ENCODE measurements around the gene DEPDC1B. TPM values are rescaled to one million over a fixed set of nuclear protein-coding genes. Genes with fewer than 3 reads are reported as not detected.

Gene DEPDC1B
- total and polyA plus RNA-seq, 2 experiments from 2014 or later: 38.3 to 67.9 TPM

DNA sequence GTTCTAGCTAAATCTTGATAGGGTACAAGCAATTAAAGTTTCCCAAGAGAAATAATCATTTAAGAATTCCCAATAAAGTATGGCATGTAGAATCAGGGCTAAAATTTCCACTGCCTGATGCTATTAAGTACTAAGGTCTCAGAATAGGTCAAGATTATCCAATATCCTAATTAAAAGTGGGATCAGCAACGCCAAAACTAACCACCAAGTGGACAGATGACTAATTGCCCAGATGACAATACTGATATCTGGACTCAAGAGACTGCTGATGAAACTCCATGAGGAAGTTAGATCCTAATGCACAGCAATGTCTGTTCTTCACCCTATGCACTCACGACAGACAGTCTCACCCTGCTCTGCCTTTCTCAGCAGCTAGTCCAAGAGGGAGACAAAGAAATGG lies 14.3 kb downstream of the DEPDC1B start:
- no peak overlapping the region for H3K27ac Mint-ChIP-seq

More for the DNA sequence above, 14.3 kb downstream of the DEPDC1B start:
- no peaks in the 10 kb centered on the region for H3F3A ChIP-seq (replicated peaks; ENCODE audit: low read depth)
- H3K79me2 ChIP-seq (replicated peaks; ENCODE audit: insufficient read depth): peaks cover 99% of the 10 kb centered on the region
- H3K4me2 ChIP-seq: no peak overlapping the region
- H4K20me1 ChIP-seq (replicated peaks; ENCODE audit: insufficient read depth): peaks cover 5% of the 10 kb centered on the region; the same call in 1 of the 2 replicates
- TF ChIP-seq, protein P1, sequence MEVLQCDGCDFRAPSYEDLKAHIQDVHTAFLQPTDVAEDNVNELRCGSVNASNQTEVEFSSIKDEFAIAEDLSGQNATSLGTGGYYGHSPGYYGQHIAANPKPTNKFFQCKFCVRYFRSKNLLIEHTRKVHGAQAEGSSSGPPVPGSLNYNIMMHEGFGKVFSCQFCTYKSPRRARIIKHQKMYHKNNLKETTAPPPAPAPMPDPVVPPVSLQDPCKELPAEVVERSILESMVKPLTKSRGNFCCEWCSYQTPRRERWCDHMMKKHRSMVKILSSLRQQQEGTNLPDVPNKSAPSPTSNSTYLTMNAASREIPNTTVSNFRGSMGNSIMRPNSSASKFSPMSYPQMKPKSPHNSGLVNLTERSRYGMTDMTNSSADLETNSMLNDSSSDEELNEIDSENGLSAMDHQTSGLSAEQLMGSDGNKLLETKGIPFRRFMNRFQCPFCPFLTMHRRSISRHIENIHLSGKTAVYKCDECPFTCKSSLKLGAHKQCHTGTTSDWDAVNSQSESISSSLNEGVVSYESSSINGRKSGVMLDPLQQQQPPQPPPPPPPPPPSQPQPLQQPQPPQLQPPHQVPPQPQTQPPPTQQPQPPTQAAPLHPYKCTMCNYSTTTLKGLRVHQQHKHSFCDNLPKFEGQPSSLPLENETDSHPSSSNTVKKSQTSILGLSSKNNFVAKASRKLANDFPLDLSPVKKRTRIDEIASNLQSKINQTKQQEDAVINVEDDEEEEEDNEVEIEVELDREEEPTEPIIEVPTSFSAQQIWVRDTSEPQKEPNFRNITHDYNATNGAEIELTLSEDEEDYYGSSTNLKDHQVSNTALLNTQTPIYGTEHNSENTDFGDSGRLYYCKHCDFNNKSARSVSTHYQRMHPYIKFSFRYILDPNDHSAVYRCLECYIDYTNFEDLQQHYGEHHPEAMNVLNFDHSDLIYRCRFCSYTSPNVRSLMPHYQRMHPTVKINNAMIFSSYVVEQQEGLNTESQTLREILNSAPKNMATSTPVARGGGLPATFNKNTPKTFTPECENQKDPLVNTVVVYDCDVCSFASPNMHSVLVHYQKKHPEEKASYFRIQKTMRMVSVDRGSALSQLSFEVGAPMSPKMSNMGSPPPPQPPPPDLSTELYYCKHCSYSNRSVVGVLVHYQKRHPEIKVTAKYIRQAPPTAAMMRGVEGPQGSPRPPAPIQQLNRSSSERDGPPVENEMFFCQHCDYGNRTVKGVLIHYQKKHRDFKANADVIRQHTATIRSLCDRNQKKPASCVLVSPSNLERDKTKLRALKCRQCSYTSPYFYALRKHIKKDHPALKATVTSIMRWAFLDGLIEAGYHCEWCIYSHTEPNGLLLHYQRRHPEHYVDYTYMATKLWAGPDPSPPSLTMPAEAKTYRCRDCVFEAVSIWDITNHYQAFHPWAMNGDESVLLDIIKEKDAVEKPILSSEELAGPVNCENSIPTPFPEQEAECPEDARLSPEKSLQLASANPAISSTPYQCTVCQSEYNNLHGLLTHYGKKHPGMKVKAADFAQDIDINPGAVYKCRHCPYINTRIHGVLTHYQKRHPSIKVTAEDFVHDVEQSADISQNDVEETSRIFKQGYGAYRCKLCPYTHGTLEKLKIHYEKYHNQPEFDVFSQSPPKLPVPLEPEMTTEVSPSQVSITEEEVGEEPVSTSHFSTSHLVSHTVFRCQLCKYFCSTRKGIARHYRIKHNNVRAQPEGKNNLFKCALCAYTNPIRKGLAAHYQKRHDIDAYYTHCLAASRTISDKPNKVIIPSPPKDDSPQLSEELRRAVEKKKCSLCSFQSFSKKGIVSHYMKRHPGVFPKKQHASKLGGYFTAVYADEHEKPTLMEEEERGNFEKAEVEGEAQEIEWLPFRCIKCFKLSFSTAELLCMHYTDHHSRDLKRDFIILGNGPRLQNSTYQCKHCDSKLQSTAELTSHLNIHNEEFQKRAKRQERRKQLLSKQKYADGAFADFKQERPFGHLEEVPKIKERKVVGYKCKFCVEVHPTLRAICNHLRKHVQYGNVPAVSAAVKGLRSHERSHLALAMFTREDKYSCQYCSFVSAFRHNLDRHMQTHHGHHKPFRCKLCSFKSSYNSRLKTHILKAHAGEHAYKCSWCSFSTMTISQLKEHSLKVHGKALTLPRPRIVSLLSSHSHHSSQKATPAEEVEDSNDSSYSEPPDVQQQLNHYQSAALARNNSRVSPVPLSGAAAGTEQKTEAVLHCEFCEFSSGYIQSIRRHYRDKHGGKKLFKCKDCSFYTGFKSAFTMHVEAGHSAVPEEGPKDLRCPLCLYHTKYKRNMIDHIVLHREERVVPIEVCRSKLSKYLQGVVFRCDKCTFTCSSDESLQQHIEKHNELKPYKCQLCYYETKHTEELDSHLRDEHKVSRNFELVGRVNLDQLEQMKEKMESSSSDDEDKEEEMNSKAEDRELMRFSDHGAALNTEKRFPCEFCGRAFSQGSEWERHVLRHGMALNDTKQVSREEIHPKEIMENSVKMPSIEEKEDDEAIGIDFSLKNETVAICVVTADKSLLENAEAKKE (CRISPR knock-in tag; IDR thresholded peaks at IDR 0.05): no peak
- TF ChIP-seq ZNF331 (CRISPR knock-in tag; IDR thresholded peaks at IDR 0.05; ENCODE audit: low read depth) (no peak), CREB1 (CRISPR knock-in tag; IDR thresholded peaks at IDR 0.05; ENCODE audit: low read depth) (no peak), EZH2 (IDR thresholded peaks at IDR 0.05; ENCODE audit: low read depth, unreplicated experiment) (no peak), EZH2phosphoT487 (IDR thresholded peaks at IDR 0.05; ENCODE audit: unreplicated experiment) (no peak), NANOG (IDR thresholded peaks at IDR 0.05; ENCODE audit: borderline replicate concordance) (no peak), JUNB (IDR thresholded peaks at IDR 0.05; ENCODE audit: unreplicated experiment) (no peak), STAT1 (IDR thresholded peaks at IDR 0.05; ENCODE audit: unreplicated experiment) (no peak), POLR2AphosphoS5 (IDR thresholded peaks at IDR 0.05; ENCODE audit: low read depth) (no peak), ZNF114 (CRISPR knock-in tag; IDR thresholded peaks at IDR 0.05) (no peak)
- TF ChIP-seq, protein P2, sequence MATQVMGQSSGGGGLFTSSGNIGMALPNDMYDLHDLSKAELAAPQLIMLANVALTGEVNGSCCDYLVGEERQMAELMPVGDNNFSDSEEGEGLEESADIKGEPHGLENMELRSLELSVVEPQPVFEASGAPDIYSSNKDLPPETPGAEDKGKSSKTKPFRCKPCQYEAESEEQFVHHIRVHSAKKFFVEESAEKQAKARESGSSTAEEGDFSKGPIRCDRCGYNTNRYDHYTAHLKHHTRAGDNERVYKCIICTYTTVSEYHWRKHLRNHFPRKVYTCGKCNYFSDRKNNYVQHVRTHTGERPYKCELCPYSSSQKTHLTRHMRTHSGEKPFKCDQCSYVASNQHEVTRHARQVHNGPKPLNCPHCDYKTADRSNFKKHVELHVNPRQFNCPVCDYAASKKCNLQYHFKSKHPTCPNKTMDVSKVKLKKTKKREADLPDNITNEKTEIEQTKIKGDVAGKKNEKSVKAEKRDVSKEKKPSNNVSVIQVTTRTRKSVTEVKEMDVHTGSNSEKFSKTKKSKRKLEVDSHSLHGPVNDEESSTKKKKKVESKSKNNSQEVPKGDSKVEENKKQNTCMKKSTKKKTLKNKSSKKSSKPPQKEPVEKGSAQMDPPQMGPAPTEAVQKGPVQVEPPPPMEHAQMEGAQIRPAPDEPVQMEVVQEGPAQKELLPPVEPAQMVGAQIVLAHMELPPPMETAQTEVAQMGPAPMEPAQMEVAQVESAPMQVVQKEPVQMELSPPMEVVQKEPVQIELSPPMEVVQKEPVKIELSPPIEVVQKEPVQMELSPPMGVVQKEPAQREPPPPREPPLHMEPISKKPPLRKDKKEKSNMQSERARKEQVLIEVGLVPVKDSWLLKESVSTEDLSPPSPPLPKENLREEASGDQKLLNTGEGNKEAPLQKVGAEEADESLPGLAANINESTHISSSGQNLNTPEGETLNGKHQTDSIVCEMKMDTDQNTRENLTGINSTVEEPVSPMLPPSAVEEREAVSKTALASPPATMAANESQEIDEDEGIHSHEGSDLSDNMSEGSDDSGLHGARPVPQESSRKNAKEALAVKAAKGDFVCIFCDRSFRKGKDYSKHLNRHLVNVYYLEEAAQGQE (IDR thresholded peaks at IDR 0.05; ENCODE audit: unreplicated experiment): no peak
- TF ChIP-seq, protein P3, sequence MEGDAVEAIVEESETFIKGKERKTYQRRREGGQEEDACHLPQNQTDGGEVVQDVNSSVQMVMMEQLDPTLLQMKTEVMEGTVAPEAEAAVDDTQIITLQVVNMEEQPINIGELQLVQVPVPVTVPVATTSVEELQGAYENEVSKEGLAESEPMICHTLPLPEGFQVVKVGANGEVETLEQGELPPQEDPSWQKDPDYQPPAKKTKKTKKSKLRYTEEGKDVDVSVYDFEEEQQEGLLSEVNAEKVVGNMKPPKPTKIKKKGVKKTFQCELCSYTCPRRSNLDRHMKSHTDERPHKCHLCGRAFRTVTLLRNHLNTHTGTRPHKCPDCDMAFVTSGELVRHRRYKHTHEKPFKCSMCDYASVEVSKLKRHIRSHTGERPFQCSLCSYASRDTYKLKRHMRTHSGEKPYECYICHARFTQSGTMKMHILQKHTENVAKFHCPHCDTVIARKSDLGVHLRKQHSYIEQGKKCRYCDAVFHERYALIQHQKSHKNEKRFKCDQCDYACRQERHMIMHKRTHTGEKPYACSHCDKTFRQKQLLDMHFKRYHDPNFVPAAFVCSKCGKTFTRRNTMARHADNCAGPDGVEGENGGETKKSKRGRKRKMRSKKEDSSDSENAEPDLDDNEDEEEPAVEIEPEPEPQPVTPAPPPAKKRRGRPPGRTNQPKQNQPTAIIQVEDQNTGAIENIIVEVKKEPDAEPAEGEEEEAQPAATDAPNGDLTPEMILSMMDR (conservative IDR thresholded peaks at IDR 0.05; ENCODE audit: low read depth in 2 of 2): no peak
- TF ChIP-seq, protein P4, sequence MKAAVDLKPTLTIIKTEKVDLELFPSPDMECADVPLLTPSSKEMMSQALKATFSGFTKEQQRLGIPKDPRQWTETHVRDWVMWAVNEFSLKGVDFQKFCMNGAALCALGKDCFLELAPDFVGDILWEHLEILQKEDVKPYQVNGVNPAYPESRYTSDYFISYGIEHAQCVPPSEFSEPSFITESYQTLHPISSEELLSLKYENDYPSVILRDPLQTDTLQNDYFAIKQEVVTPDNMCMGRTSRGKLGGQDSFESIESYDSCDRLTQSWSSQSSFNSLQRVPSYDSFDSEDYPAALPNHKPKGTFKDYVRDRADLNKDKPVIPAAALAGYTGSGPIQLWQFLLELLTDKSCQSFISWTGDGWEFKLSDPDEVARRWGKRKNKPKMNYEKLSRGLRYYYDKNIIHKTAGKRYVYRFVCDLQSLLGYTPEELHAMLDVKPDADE (IDR thresholded peaks at IDR 0.05): no peak
- no peak overlapping the region for H3K4me3 ChIP-seq
- no peak overlapping the region for H2AFZ ChIP-seq
- H3K27me3 ChIP-seq (ENCODE audit: insufficient read depth): no peaks in the 10 kb centered on the region
- H3K4me1 ChIP-seq (ENCODE audit: insufficient read depth): peaks cover 11% of the 10 kb centered on the region
- H3K27ac ChIP-seq (ENCODE audit: low read depth): no peak overlapping the region
- H3K9me3 Mint-ChIP-seq: no peaks in the 10 kb centered on the region; the same call in 2 of the 3 replicates
- H3K36me3 ChIP-seq (ENCODE audit: insufficient read depth): peaks cover 10% of the 10 kb centered on the region; the same call in 1 of the 2 replicates
- ATAC-seq: no peak
- peaks cover 2% of the 10 kb centered on the region for H3K27me3 Mint-ChIP-seq (ENCODE audit: insufficient read depth, low read depth, poor library complexity)
- H3K4me1 Mint-ChIP-seq: peaks cover 8% of the 10 kb centered on the region
- no peaks in the 10 kb centered on the region for H3K9me2 ChIP-seq (ENCODE audit: insufficient read depth)
- H3K36me3 Mint-ChIP-seq (ENCODE audit: low read depth): peaks cover 50% of the 10 kb centered on the region
- DNase-seq (ENCODE audit: low spot score): no peak
- H3K4me3 Mint-ChIP-seq: no peak overlapping the region

Measured in GM23338 (cell line).